Uterus (tissue), 4 donors: ENCODE measurements around the gene CST6. TPM values are rescaled to one million over a fixed set of nuclear protein-coding genes. Genes with fewer than 3 reads are reported as not detected.

Experiments used
- DNase-seq, 2 donors: peaks; one replicate each; pipeline ENCODE4 v3.0.0-alpha.2; 2019 to 2020
- H3K27ac ChIP-seq, 2 donors: fragments of 200-600 bp; sonication (generic); 1 replicate in 1 of 2; 2 replicates in 1 of 2; pipeline ENCODE4 v1.5.1; 2016 to 2018
- H3K27me3 ChIP-seq, 2 donors: fragments of 200-600 bp; sonication (generic); one replicate each; pipeline ENCODE4 v1.5.1; 2018 to 2019; ENCODE audit warnings: control low read depth in 1 of 2
- H3K36me3 ChIP-seq, 2 donors: fragments of 200-600 bp; sonication (generic); one replicate each; pipeline ENCODE4 v1.5.1; 2019; ENCODE audit warnings: control low read depth in 1 of 2
- H3K4me1 ChIP-seq, 2 donors: fragments of 200-600 bp; sonication (generic); one replicate each; pipeline ENCODE4 v1.5.1; 2018 to 2019; ENCODE audit warnings: control low read depth in 1 of 2
- H3K4me3 ChIP-seq, 2 donors: fragments of 200-600 bp; sonication (generic); 1 replicate in 1 of 2; 2 replicates in 1 of 2; pipeline ENCODE4 v1.5.1; 2018 to 2019; ENCODE audit warnings: mild to moderate bottlenecking in 1 of 2
- H3K9me3 ChIP-seq, 2 donors: fragments of 200-600 bp; sonication (generic); one replicate each; pipeline ENCODE4 v1.5.1; 2019; ENCODE audit warnings: control low read depth in 1 of 2
- CTCF ChIP-seq, 4 experiments: fragments of 200-600 bp in 2 of 4; fragments of 450-650 bp in 2 of 4; sonication (generic) in 2 of 4; IDR thresholded peaks; one replicate each; pipeline ENCODE4 v1.5.1; 2016 to 2019; ENCODE audit warnings: antibody characterized with exemption in 4 of 4, mild to moderate bottlenecking in 2 of 4, moderate library complexity in 1 of 4
- POLR2A ChIP-seq, 2 donors: fragments of 450-650 bp; IDR thresholded peaks; one replicate each; pipeline ENCODE4 v1.6.1; 2016; ENCODE audit warnings: antibody characterized with exemption in 2 of 2, mild to moderate bottlenecking in 1 of 2, moderate library complexity in 1 of 2
- intact Hi-C: fragments of 100-400 bp; cut with DNase I; formaldehyde crosslinking; loops from one replicate; pipeline ENCODE4 v1.15.1; 2023; ENCODE audit warnings: low total_unique reads
- total RNA-seq, 4 donors: library from RNA; depleted of rRNA in 3 of 4; stranded (reverse); fragments of >200 nt in 3 of 4; gene quantifications; one replicate each; pipeline versions ENCODE4 v1.1.0 to v1.2.4, GENCODE V29; 2014 to 2023
- donor health status: DM: yes; HTN: yes; CAD: no.

CST6 gene
- total RNA-seq, 4 donors from 2014 or later, result 0.59 TPM; not detected in 3

GRCh38 chr11:66061268-66061667 lies 49.5 kb downstream of the CST6 start:
- DNase-seq, result no peak
- TF ChIP-seq POLR2A (IDR thresholded peaks at IDR 0.05) (no peak), CTCF (IDR thresholded peaks at IDR 0.05) (no peak)
- Histone ChIP-seq H3K27me3 (no peaks in the 10 kb centered on the region), H3K4me3 (no peak overlapping the region), H3K4me1 (no peaks in the 10 kb centered on the region), H3K9me3 (no peaks in the 10 kb centered on the region), H3K27ac (no peak overlapping the region), H3K36me3 (no peaks in the 10 kb centered on the region)
- intact Hi-C loops, result no loop called here

GRCh38 chr11:66062408-66062807 lies 50.6 kb downstream of the CST6 start:
- no peak for DNase-seq
- intact Hi-C loops, result no loop called here
- H3K27me3 ChIP-seq, result no peaks in the 10 kb centered on the region
- no peak overlapping the region for H3K4me3 ChIP-seq
- H3K9me3 ChIP-seq, result no peaks in the 10 kb centered on the region
- no peak for TF ChIP-seq POLR2A (IDR thresholded peaks at IDR 0.05)
- no peak for TF ChIP-seq CTCF (IDR thresholded peaks at IDR 0.05)
- no peaks in the 10 kb centered on the region for H3K36me3 ChIP-seq
- no peak overlapping the region for H3K27ac ChIP-seq
- no peaks in the 10 kb centered on the region for H3K4me1 ChIP-seq

Other genes with a start within 250 kb of the CST6 start
- gene AP5B1, start 231.0 kb upstream of the CST6 start, total RNA-seq, result 10 to 100 TPM in 1 of 4 donors, 1 to 10 TPM in 3; 2.4 to 17.1 (median 5.7) TPM
- gene OVOL1, start 224.9 kb upstream of the CST6 start, total RNA-seq, result 1 to 10 TPM in 1 of 4 donors, not detected in 3; 1.0 TPM
- gene SNX32, start 178.0 kb upstream of the CST6 start, total RNA-seq, result 1 to 10 TPM in 1 of 4 donors, under 1 TPM in 1, not detected in 2; 0.58 to 2.6 TPM
- gene CFL1, start 153.8 kb upstream of the CST6 start, total RNA-seq, result 100 to 1,000 TPM; 227 to 514 (median 399) TPM
- 100 to 1,000 TPM in 1 of 4 donors, 10 to 100 TPM in 3; 28.8 to 108 (median 75.0) TPM for gene MUS81, start 151.6 kb upstream of the CST6 start, total RNA-seq
- gene EFEMP2, start 139.2 kb upstream of the CST6 start, total RNA-seq, result 100 to 1,000 TPM in 1 of 4 donors, 10 to 100 TPM in 3; 56.1 to 165 (median 87.3) TPM
- gene CTSW, start 132.2 kb upstream of the CST6 start, total RNA-seq, result 1 to 10 TPM in 1 of 4 donors, under 1 TPM in 1, not detected in 2; 0.62 to 3.6 TPM
- gene FIBP, start 123.5 kb upstream of the CST6 start, total RNA-seq, result 100 to 1,000 TPM in 1 of 4 donors, 10 to 100 TPM in 3; 39.7 to 239 (median 52.2) TPM
- gene CCDC85B, start 121.3 kb upstream of the CST6 start, total RNA-seq, result 100 to 1,000 TPM in 1 of 4 donors, 10 to 100 TPM in 3; 22.3 to 141 (median 54.5) TPM
- 1 to 10 TPM in 2 of 4 donors, not detected in 2; 2.9 to 3.9 TPM for gene FOSL1, start 111.6 kb upstream of the CST6 start, total RNA-seq
- 10 to 100 TPM; 11.5 to 53.0 (median 29.7) TPM for gene C11orf68, start 92.9 kb upstream of the CST6 start, total RNA-seq
- 10 to 100 TPM in 3 of 4 donors, 1 to 10 TPM in 1; 9.2 to 83.0 (median 60.6) TPM for gene DRAP1, start 92.6 kb upstream of the CST6 start, total RNA-seq
- not detected for gene TSGA10IP, start 66.5 kb upstream of the CST6 start, total RNA-seq
- gene SART1, start 50.3 kb upstream of the CST6 start, total RNA-seq, result 10 to 100 TPM; 10.3 to 77.9 (median 30.5) TPM
- gene EIF1AD, start 9.9 kb upstream of the CST6 start, total RNA-seq, result 10 to 100 TPM; 15.6 to 38.2 (median 33.1) TPM
- 100 to 1,000 TPM in 2 of 4 donors, 10 to 100 TPM in 1, 1 to 10 TPM in 1; 8.7 to 136 (median 76.6) TPM for gene BANF1, start 9.5 kb upstream of the CST6 start, total RNA-seq
- gene CATSPER1, start 14.5 kb downstream of the CST6 start, total RNA-seq, result under 1 TPM in 1 of 4 donors, not detected in 3; 0.26 TPM
- gene GAL3ST3, start 37.2 kb downstream of the CST6 start, total RNA-seq, result 1 to 10 TPM in 2 of 4 donors, under 1 TPM in 1, not detected in 1; 0.26 to 2.1 (median 1.9) TPM
- gene SF3B2, start 40.4 kb downstream of the CST6 start, total RNA-seq, result 100 to 1,000 TPM in 2 of 4 donors, 10 to 100 TPM in 2; 59.9 to 195 (median 106) TPM
- 10 to 100 TPM in 3 of 4 donors, 1 to 10 TPM in 1; 2.9 to 79.2 (median 57.2) TPM for gene PACS1, start 58.3 kb downstream of the CST6 start, total RNA-seq
- 10 to 100 TPM in 3 of 4 donors, 1 to 10 TPM in 1; 3.3 to 45.3 (median 17.2) TPM for gene KLC2, start 245.7 kb downstream of the CST6 start, total RNA-seq